Activated naive CD4-positive, alpha-beta T cell treated with anti-CD3 and anti-CD28 coated beads, Interleukin-2, amount 10 ng/mL, durations not matched to agents 5 hours and 36 hours (primary cell): ENCODE results near the gene HS3ST5. TPM values are rescaled to one million over a fixed set of nuclear protein-coding genes. Genes with fewer than 3 reads are reported as not detected.

Experiments used
- total RNA-seq, 2 experiments: library from RNA; stranded (reverse); gene quantifications; one replicate each; pipeline ENCODE4 v1.2.3, GENCODE V29; 2021

The HS3ST5 gene, protein sequence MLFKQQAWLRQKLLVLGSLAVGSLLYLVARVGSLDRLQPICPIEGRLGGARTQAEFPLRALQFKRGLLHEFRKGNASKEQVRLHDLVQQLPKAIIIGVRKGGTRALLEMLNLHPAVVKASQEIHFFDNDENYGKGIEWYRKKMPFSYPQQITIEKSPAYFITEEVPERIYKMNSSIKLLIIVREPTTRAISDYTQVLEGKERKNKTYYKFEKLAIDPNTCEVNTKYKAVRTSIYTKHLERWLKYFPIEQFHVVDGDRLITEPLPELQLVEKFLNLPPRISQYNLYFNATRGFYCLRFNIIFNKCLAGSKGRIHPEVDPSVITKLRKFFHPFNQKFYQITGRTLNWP
- total RNA-seq, result not detected

GRCh38 chr6:114342826-114343781 lies at the start of gene HS3ST5:
HS3ST5 (minus strand) TSS chr6:114343023; CDS start chr6:114062845, 280,178 bp downstream.

